ENCODE data around the gene EFCAB9. TPM values are rescaled to one million over a fixed set of nuclear protein-coding genes. Genes with fewer than 3 reads are reported as not detected.

The EFCAB9 gene
- total RNA-seq (not detected), polyA plus RNA-seq (not detected)
- long read RNA-seq, donor 1 = 0 reads
- long read RNA-seq, donor 2 = 0 reads
- long read RNA-seq, donor 3 = 0 reads

- Histone ChIP-seq H3K4me3 (no peak within 1 kb of the TSS), H3K27ac (no peak within 1 kb of the TSS), H3K27me3 (no peaks in the 10 kb centered on the region), H3K4me1 (ENCODE audit: insufficient read depth) (no peaks in the 10 kb centered on the region), H3K9me3 (no peaks in the 10 kb centered on the region), H3K36me3 (no peaks in the 10 kb centered on the region)
- TF ChIP-seq, protein P1, sequence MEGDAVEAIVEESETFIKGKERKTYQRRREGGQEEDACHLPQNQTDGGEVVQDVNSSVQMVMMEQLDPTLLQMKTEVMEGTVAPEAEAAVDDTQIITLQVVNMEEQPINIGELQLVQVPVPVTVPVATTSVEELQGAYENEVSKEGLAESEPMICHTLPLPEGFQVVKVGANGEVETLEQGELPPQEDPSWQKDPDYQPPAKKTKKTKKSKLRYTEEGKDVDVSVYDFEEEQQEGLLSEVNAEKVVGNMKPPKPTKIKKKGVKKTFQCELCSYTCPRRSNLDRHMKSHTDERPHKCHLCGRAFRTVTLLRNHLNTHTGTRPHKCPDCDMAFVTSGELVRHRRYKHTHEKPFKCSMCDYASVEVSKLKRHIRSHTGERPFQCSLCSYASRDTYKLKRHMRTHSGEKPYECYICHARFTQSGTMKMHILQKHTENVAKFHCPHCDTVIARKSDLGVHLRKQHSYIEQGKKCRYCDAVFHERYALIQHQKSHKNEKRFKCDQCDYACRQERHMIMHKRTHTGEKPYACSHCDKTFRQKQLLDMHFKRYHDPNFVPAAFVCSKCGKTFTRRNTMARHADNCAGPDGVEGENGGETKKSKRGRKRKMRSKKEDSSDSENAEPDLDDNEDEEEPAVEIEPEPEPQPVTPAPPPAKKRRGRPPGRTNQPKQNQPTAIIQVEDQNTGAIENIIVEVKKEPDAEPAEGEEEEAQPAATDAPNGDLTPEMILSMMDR (IDR thresholded peaks at IDR 0.05) = no peak
- TF ChIP-seq POLR2A (IDR thresholded peaks at IDR 0.05) (no peak), EP300 (IDR thresholded peaks at IDR 0.05) (no peak)
- intact Hi-C loops (cut with DNase I) = no loop called here
- 66 to 80% (median 71%) methylated on average over 6 of the region's 6 CpGs for whole genome bisulfite sequencing, 3 donors
- DNase-seq = no peak
Measured at GRCh38 chr5:172193872-172194271, at the start of gene EFCAB9. Gene EFCAB9, plus strand, starts transcription at chr5:172194172. Its CDS starts 1 bp downstream, at chr5:172194173.

GRCh38 chr5:172144291-172144815 is 49.6 kb upstream of the EFCAB9 start:
- Histone ChIP-seq H3K27me3 (no peaks in the 10 kb centered on the region), H3K4me3 (no peak overlapping the region), H3K27ac (no peak overlapping the region), H3K9me3 (no peaks in the 10 kb centered on the region), H3K36me3 (no peaks in the 10 kb centered on the region), H3K4me1 (ENCODE audit: insufficient read depth) (no peaks in the 10 kb centered on the region)
- DNase-seq = no peak
- 44 to 64% (median 59%) methylated on average over 10 of the region's 10 CpGs for WGBS, 3 donors
- intact Hi-C loops (cut with DNase I) = no loop called here
- TF ChIP-seq, protein P1 (IDR thresholded peaks at IDR 0.05) = no peak
- TF ChIP-seq POLR2A (IDR thresholded peaks at IDR 0.05) = no peak
- TF ChIP-seq EP300 (IDR thresholded peaks at IDR 0.05) = no peak

GRCh38 chr5:172144931-172145869 is 48.8 kb upstream of the EFCAB9 start:
- H3K4me1 ChIP-seq (ENCODE audit: insufficient read depth) = no peaks in the 10 kb centered on the region
- intact Hi-C loops (cut with DNase I) = no loop called here

More at GRCh38 chr5:172144931-172145869, 48.8 kb upstream of the EFCAB9 start:
- Histone ChIP-seq H3K4me3 (no peak overlapping the region), H3K9me3 (no peaks in the 10 kb centered on the region), H3K36me3 (no peaks in the 10 kb centered on the region), H3K27me3 (no peaks in the 10 kb centered on the region), H3K27ac (no peak overlapping the region)
- WGBS, 3 donors = 92 to 95% (median 95%) methylated on average over 15 of the region's 15 CpGs
- no peak for DNase-seq
- TF ChIP-seq, protein P1 (IDR thresholded peaks at IDR 0.05) = no peak
- TF ChIP-seq POLR2A (IDR thresholded peaks at IDR 0.05) = no peak
- no peak for TF ChIP-seq EP300 (IDR thresholded peaks at IDR 0.05)

All from ovary (tissue), 10 donors.